Esophagus muscularis mucosa (tissue), 4 donors: ENCODE data around the gene SRRM4. TPM values are rescaled to one million over a fixed set of nuclear protein-coding genes. Genes with fewer than 3 reads are reported as not detected.
"Not testable (repeated sequence)": the region's sequence is repeated elsewhere in the genome, so short reads cannot be mapped to it uniquely, and the experiment has no call there.

ENCODE experiments used
- DNase-seq: peaks from one replicate; pipeline ENCODE4 v3.0.0-alpha.2; 2017; ENCODE audit errors: extremely low spot score
- H3K27ac ChIP-seq, 4 donors: fragments of 200-600 bp; sonication (generic); replicated peaks in 1 of 4; 1 replicate in 3 of 4; 2 replicates in 1 of 4; pipeline ENCODE4 v1.5.1; 2016 to 2019; ENCODE audit warnings: mild to moderate bottlenecking in 1 of 4
- H3K27me3 ChIP-seq, 4 donors: fragments of 200-600 bp; sonication (generic); one replicate each; pipeline versions ENCODE4 v1.5.1 to v1.6.0; 2016 to 2019
- H3K36me3 ChIP-seq, 4 donors: fragments of 200-600 bp; sonication (generic); one replicate each; pipeline ENCODE4 v1.5.1; 2016 to 2019
- H3K4me1 ChIP-seq, 4 donors: fragments of 200-600 bp; sonication (generic); one replicate each; pipeline ENCODE4 v1.5.1; 2016 to 2019
- H3K4me3 ChIP-seq, 4 donors: fragments of 200-600 bp; sonication (generic); 1 replicate in 2 of 4; 2 replicates in 2 of 4; pipeline ENCODE4 v1.5.1; 2016 to 2019; ENCODE audit warnings: mild to moderate bottlenecking in 4 of 4, moderate library complexity in 1 of 4
- H3K9me3 ChIP-seq, 4 donors: fragments of 200-600 bp; sonication (generic); 1 replicate in 3 of 4; 2 replicates in 1 of 4; pipeline ENCODE4 v1.5.1; 2016 to 2019
- CTCF ChIP-seq, 3 experiments: fragments of 200-600 bp in 2 of 3; fragments of 450-650 bp in 1 of 3; sonication (generic) in 2 of 3; IDR thresholded peaks; one replicate each; pipeline ENCODE4 v1.5.1; 2017 to 2019; ENCODE audit warnings: antibody characterized with exemption in 3 of 3, mild to moderate bottlenecking in 2 of 3, moderate library complexity in 1 of 3
- EP300 ChIP-seq: sonication (generic); formaldehyde crosslinking; IDR thresholded peaks from one replicate; pipeline ENCODE4 v1.6.1; 2017; ENCODE audit warnings: antibody characterized with exemption
- POLR2A ChIP-seq: fragments of 450-650 bp; IDR thresholded peaks from one replicate; pipeline ENCODE4 v1.6.1; 2017; ENCODE audit warnings: antibody characterized with exemption, moderate library complexity, mild to moderate bottlenecking, low read depth
- POLR2AphosphoS5 ChIP-seq, 2 donors: sonication (generic); formaldehyde crosslinking; IDR thresholded peaks; one replicate each; pipeline ENCODE4 v1.6.1; 2017; ENCODE audit warnings: antibody characterized with exemption in 2 of 2
- WGBS: methylation state at CpG from one replicate; pipeline ENCODE4 v1.1.5; 2018; 5-methylcytosine and 5-hydroxymethylcytosine counted together
- intact Hi-C: fragments of 100-400 bp; cut with DNase I; formaldehyde crosslinking; loops from one replicate; pipeline ENCODE4 v1.15.1; 2023
- total RNA-seq, 4 donors: library from RNA; depleted of rRNA; stranded (reverse); fragments of >200 nt; gene quantifications; one replicate each; pipeline versions ENCODE4 v1.1.0 to v1.2.1, GENCODE V29; 2016

The SRRM4 gene
- total RNA-seq, 4 donors from 2014 or later, result not detected

- no peak overlapping the region for H3K4me3 ChIP-seq
- no peaks in the 10 kb centered on the region for H3K4me1 ChIP-seq
- intact Hi-C loops, result no loop called here
- DNase-seq, result no peak
- WGBS, result 16% methylated on average over 21 of the region's 21 CpGs
- H3K27me3 ChIP-seq, result peaks cover 0 to 78% (median 1%) of the 10 kb centered on the region in 4 donors
- no peaks in the 10 kb centered on the region for H3K9me3 ChIP-seq
- no peak for TF ChIP-seq POLR2A
- TF ChIP-seq EP300, result no peak
- TF ChIP-seq POLR2AphosphoS5 (IDR thresholded peaks at IDR 0.05), result no peak
- TF ChIP-seq CTCF (IDR thresholded peaks at IDR 0.05), result peak in 2 of 3 experiments; percentile 11 to 14
- H3K27ac ChIP-seq, result no peak overlapping the region
- H3K36me3 ChIP-seq, result no peaks in the 10 kb centered on the region
Measured at GRCh38 chr12:119020406-119021360, 39.3 kb downstream of the SRRM4 start.

GRCh38 chr12:119024356-119024755, 43.0 kb downstream of the SRRM4 start:
- intact Hi-C loops, result no loop called here
- Histone ChIP-seq H3K4me3 (no peak overlapping the region), H3K9me3 (no peaks in the 10 kb centered on the region), H3K27ac (no peak overlapping the region), H3K27me3 (peaks cover 0 to 56% (median 1%) of the 10 kb centered on the region in 4 donors), H3K36me3 (no peaks in the 10 kb centered on the region), H3K4me1 (no peaks in the 10 kb centered on the region)
- no peak for TF ChIP-seq CTCF (IDR thresholded peaks at IDR 0.05)
- TF ChIP-seq POLR2AphosphoS5 (IDR thresholded peaks at IDR 0.05), result no peak
- no peak for TF ChIP-seq EP300
- no peak for TF ChIP-seq POLR2A
- DNase-seq, result no peak
- 19% methylated on average over 3 of the region's 3 CpGs for WGBS

- 64% methylated on average over 3 of the region's 3 CpGs for WGBS
- H3K27ac ChIP-seq, result no peak overlapping the region
Measured at GRCh38 chr12:119025786-119026185, 44.4 kb downstream of the SRRM4 start.

GRCh38 chr12:119033332-119033731, 52.0 kb downstream of the SRRM4 start:
- 91% methylated on average over 14 of the region's 14 CpGs for WGBS
- intact Hi-C loops, H3K27me3 ChIP-seq, H3K36me3 ChIP-seq, H3K27ac ChIP-seq, DNase-seq, H3K4me1 ChIP-seq, H3K4me3 ChIP-seq, H3K9me3 ChIP-seq: not testable (repeated sequence)

More at GRCh38 chr12:119025786-119026185, 44.4 kb downstream of the SRRM4 start:
- Histone ChIP-seq H3K36me3 (no peaks in the 10 kb centered on the region), H3K9me3 (no peaks in the 10 kb centered on the region), H3K4me3 (no peak overlapping the region), H3K4me1 (no peaks in the 10 kb centered on the region), H3K27me3 (peaks cover 0 to 41% (median 1%) of the 10 kb centered on the region in 4 donors)
- DNase-seq, result no peak
- no peak for TF ChIP-seq CTCF (IDR thresholded peaks at IDR 0.05)
- TF ChIP-seq POLR2AphosphoS5 (IDR thresholded peaks at IDR 0.05), result no peak
- no peak for TF ChIP-seq EP300
- TF ChIP-seq POLR2A, result no peak
- intact Hi-C loops, result no loop called here

- Histone ChIP-seq H3K27ac (no peak overlapping the region), H3K27me3 (peaks cover 0 to 23% (median 0%) of the 10 kb centered on the region in 4 donors), H3K4me3 (no peak overlapping the region), H3K9me3 (no peaks in the 10 kb centered on the region), H3K36me3 (no peaks in the 10 kb centered on the region), H3K4me1 (no peaks in the 10 kb centered on the region)
- intact Hi-C loops, result loop anchor here (2.0 kb wide), 1 partner anchor 632 kb away; no protein-coding TSS in a partner anchor
- WGBS, result 49% methylated on average over 17 of the region's 17 CpGs
- no peak for DNase-seq
- TF ChIP-seq CTCF (IDR thresholded peaks at IDR 0.05) (peak; percentile 44 to 53 (median 48)), POLR2A (no peak), POLR2AphosphoS5 (IDR thresholded peaks at IDR 0.05) (no peak)
Measured at GRCh38 chr12:119036878-119037825, 55.8 kb downstream of the SRRM4 start.
